Left ventricle myocardium inferior (tissue), 1 donor: ENCODE measurements around the gene CAMKMT. TPM values are rescaled to one million over a fixed set of nuclear protein-coding genes. Genes with fewer than 3 reads are reported as not detected.

Experiments
- DNase-seq: peaks from one replicate; pipeline ENCODE4 v3.0.0-alpha.2; 2020
- H3K27ac ChIP-seq: fragments of 200-600 bp; replicated peaks from 2 replicates; pipeline ENCODE4 v1.8.0; 2021
- H3K27me3 ChIP-seq: fragments of 200-600 bp; 2 replicates; pipeline ENCODE4 v1.8.0; 2021; ENCODE audit warnings: low read depth
- H3K36me3 ChIP-seq: fragments of 200-600 bp; 2 replicates; pipeline ENCODE4 v1.8.0; 2021
- H3K4me1 ChIP-seq: fragments of 200-600 bp; 2 replicates; pipeline ENCODE4 v1.8.0; 2021
- H3K4me3 ChIP-seq: fragments of 200-600 bp; 2 replicates; pipeline ENCODE4 v1.8.0; 2021; ENCODE audit warnings: mild to moderate bottlenecking, moderate library complexity
- H3K9me3 ChIP-seq: fragments of 200-600 bp; replicated peaks from 2 replicates; pipeline ENCODE4 v1.8.0; 2021
- CTCF ChIP-seq: fragments of 200-600 bp; IDR thresholded peaks from 2 replicates; pipeline ENCODE4 v1.8.0; 2021; ENCODE audit warnings: antibody characterized with exemption, mild to moderate bottlenecking, borderline replicate concordance
- intact Hi-C: fragments of 100-400 bp; cut with micrococcal nuclease; formaldehyde crosslinking; loops from one replicate; pipeline ENCODE4 v1.11.0; 2022
- long read RNA-seq: library from polyadenylated mRNA; unstranded; transcript quantifications from one replicate; pipeline ENCODE4 v2.0.0, GENCODE V29; 2021
- total RNA-seq: library from RNA; stranded (reverse); fragmentation: NEBNext Ultra II Directional; extraction: Animal tissue kit (Norgen Biotek cat#: 25700); gene quantifications from one replicate; pipeline ENCODE4 v1.2.1, GENCODE V29; 2021
- donor health status: DM: no; HTN: yes; CAD: no; lungs with severe emphysema.

The CAMKMT gene
- 4.8 TPM for total RNA-seq
- long read RNA-seq, partial matches to known transcripts, result 0 of 1 reads
- long read RNA-seq, other reads (novel, unspliced or antisense), result 1 of 1 reads

GRCh38 chr2:44361330-44362206 lies at the start of gene CAMKMT, which contains the start of gene PREPL:
Gene CAMKMT (plus strand): TSS chr2:44361947.
Gene PREPL (minus strand): TSS chr2:44361494. CDS start chr2:44346342, 15,152 bp downstream.
- Histone ChIP-seq H3K4me1 (peaks cover 62% of the 10 kb centered on the region), H3K27ac (peak within 1 kb of the TSS; percentile 97), H3K4me3 (peak within 1 kb of the TSS; percentile 92), H3K9me3 (no peaks in the 10 kb centered on the region), H3K36me3 (no peaks in the 10 kb centered on the region), H3K27me3 (no peaks in the 10 kb centered on the region)
- no peak for TF ChIP-seq CTCF
- intact Hi-C loops, result no loop called here
- peak; percentile 98 for DNase-seq

- no peak for TF ChIP-seq CTCF
- Histone ChIP-seq H3K27ac (no peak overlapping the region), H3K27me3 (no peaks in the 10 kb centered on the region), H3K9me3 (peaks cover 30% of the 10 kb centered on the region), H3K36me3 (peaks cover 90% of the 10 kb centered on the region), H3K4me3 (no peak overlapping the region), H3K4me1 (no peaks in the 10 kb centered on the region)
- DNase-seq, result no peak
- intact Hi-C loops, result no loop called here
Observed at GRCh38 chr2:44314362-44314761, 47.4 kb upstream of the CAMKMT start.

GRCh38 chr2:44315945-44316344 lies 45.8 kb upstream of the CAMKMT start:
- Histone ChIP-seq H3K27ac (no peak overlapping the region), H3K4me1 (no peaks in the 10 kb centered on the region), H3K4me3 (no peak overlapping the region), H3K27me3 (no peaks in the 10 kb centered on the region), H3K9me3 (peaks cover 14% of the 10 kb centered on the region), H3K36me3 (peaks cover 91% of the 10 kb centered on the region)
- intact Hi-C loops, result no loop called here
- no peak for DNase-seq
- TF ChIP-seq CTCF, result no peak

GRCh38 chr2:44320832-44321231 lies 40.9 kb upstream of the CAMKMT start:
- Histone ChIP-seq H3K9me3 (no peaks in the 10 kb centered on the region), H3K27ac (no peak overlapping the region), H3K36me3 (peaks cover 79% of the 10 kb centered on the region), H3K4me3 (no peak overlapping the region), H3K27me3 (no peaks in the 10 kb centered on the region), H3K4me1 (peaks cover 15% of the 10 kb centered on the region)
- no peak for TF ChIP-seq CTCF
- intact Hi-C loops, result no loop called here
- no peak for DNase-seq

GRCh38 chr2:44321360-44321759 lies 40.4 kb upstream of the CAMKMT start:
- no peak for DNase-seq
- intact Hi-C loops, result no loop called here
- Histone ChIP-seq H3K4me3 (no peak overlapping the region), H3K9me3 (no peaks in the 10 kb centered on the region), H3K27ac (no peak overlapping the region), H3K4me1 (peaks cover 20% of the 10 kb centered on the region), H3K36me3 (peaks cover 79% of the 10 kb centered on the region), H3K27me3 (no peaks in the 10 kb centered on the region)
- no peak for TF ChIP-seq CTCF
